Cardiac fibroblast (primary cell): ENCODE measurements around the gene VAMP4.

Experiments used
- DNase-seq, 2 donors: peaks; one replicate each; pipeline versions ENCODE4 v3.0.0 to v3.0.0-alpha.2; 2010; ENCODE audit warnings: low read depth in 2 of 2
- H3K4me3 ChIP-seq, 2 donors: replicated peaks in 1 of 2; 1 replicate in 1 of 2; 2 replicates in 1 of 2; pipeline ENCODE4 v1.5.1; 2011; ENCODE audit warnings: low read depth in 2 of 2, low read length in 2 of 2, mild to moderate bottlenecking in 2 of 2, moderate library complexity in 1 of 2
- TF ChIP-seq, protein P1 (sequence below): IDR thresholded peaks from one replicate; pipeline ENCODE4 v1.5.1; 2011; ENCODE audit warnings: low read depth, mild to moderate bottlenecking, low read length, inconsistent platforms

Gene VAMP4

DNA sequence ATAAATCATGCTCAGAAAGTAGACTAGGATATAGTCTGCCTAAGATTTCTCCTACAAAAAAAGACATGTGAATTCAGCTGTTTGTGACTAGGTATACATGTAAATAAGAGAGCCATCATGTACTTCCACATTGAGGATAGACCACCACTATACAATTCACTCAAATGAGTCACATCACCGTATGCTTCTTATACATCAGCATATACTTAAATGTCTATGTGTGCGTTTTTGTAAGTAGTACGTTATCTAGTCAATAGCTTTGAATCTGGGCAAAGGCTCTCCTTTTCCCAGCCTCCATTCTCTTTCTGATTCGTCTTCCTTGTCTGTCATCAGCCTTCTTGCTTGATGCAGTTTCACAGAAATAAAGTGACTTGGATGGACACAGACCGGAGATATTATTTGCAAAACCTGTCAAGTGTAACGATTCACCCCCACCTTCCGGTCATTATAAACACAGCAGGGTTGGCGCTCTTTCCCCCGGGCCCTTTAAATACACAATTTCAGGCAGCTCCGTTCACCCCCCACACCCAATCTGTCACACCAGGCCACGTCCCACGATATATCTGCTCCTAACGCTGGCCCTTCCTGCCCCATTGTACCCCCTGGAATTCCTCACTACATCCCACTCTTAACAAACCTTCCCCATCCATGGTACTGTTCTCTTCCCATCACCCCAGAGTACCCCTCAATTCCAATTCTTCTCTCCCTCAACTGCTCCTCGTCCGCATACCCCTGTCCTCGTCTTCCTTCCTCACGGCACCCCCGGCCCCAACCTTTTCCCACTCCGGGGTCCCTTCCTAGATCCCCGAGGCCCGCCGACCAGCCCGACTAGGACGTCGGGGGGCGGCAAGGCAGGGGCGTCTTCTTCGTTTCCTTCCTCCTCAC lies 636 bp downstream of the VAMP4 start:
- TF ChIP-seq, protein P1, sequence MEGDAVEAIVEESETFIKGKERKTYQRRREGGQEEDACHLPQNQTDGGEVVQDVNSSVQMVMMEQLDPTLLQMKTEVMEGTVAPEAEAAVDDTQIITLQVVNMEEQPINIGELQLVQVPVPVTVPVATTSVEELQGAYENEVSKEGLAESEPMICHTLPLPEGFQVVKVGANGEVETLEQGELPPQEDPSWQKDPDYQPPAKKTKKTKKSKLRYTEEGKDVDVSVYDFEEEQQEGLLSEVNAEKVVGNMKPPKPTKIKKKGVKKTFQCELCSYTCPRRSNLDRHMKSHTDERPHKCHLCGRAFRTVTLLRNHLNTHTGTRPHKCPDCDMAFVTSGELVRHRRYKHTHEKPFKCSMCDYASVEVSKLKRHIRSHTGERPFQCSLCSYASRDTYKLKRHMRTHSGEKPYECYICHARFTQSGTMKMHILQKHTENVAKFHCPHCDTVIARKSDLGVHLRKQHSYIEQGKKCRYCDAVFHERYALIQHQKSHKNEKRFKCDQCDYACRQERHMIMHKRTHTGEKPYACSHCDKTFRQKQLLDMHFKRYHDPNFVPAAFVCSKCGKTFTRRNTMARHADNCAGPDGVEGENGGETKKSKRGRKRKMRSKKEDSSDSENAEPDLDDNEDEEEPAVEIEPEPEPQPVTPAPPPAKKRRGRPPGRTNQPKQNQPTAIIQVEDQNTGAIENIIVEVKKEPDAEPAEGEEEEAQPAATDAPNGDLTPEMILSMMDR: no peak
- peak; percentile 50 to 53 for DNase-seq
- peak overlapping the region; percentile 85 for H3K4me3 ChIP-seq

DNA sequence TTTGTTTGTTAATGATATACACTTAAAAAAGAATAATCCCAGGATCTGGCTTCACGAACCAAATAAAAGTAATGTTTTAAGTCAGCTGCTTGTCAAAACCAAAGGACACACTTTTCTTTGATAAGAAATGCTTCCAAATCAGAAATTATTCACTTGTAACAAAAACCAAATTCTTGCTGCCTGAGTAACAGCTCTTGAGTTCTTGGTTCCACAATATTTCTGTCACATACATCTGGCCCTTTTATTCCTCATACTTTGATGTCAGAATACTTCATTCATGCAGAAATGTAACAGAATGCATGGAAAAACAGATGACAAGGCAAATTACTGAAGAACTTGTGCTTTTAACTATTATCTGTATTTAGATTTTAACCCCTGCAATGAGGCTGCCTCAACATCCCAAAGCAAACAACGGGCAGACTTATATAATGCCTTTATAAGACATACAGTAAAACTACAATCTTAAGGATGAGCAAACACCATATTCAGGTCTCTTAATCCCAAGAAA lies 1.5 kb downstream of the VAMP4 start:
- TF ChIP-seq, protein P1: no peak
- peak in 1 of 2 donors; percentile 31 for DNase-seq
- H3K4me3 ChIP-seq: peak overlapping the region in 1 of 2 donors; percentile 85

GRCh38 chr1:171739656-171740055 lies 2.2 kb downstream of the VAMP4 start:
- peak; percentile 51 to 58 for DNase-seq
- no peak overlapping the region for H3K4me3 ChIP-seq
- TF ChIP-seq, protein P1: no peak

GRCh38 chr1:171738911-171739310 lies 3.0 kb downstream of the VAMP4 start:
- TF ChIP-seq, protein P1: no peak
- DNase-seq: no peak
- H3K4me3 ChIP-seq: no peak overlapping the region

GRCh38 chr1:171736196-171736595 lies 5.7 kb downstream of the VAMP4 start:
- TF ChIP-seq, protein P1: no peak
- H3K4me3 ChIP-seq: no peak overlapping the region
- no peak for DNase-seq

- DNase-seq: no peak
- TF ChIP-seq, protein P1: no peak
- no peak overlapping the region for H3K4me3 ChIP-seq
Measured at GRCh38 chr1:171730052-171730451, 11.8 kb downstream of the VAMP4 start.
